ENCODE results near the gene ZNF793.

DNA sequence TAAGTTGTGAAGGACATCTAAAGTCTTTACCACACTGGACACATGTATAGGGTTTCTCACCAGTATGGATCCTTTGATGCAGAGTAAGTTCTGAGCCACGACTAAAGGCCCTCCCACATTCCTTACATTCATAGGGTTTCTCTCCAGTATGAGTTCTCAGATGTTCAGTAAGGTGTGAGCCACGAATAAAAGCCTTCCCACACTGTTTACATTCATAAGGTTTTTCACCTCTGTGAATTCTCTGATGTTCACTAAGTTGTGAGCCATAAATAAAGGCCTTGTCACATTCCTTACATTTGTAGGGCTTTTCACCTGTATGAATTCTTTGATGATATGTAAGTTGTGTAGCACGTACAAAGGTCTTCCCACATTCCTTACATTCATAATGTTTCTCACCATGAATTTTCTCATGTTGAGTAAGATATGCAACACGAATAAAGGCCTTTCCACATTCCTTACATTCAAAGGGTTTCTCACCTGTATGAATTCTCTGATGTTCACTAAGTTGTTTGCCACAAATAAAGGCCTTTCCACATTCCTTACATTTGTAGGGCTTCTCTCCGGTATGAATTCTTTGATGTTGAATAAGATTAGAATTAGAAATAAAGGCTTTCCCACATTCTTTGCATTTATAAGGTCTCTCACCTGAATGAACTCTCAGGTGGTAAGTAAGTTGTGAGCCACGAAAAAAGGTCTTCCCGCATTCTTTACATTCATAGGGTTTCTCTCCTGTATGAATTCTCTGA, 58.1 kb downstream of the ZNF793 start:
- TF ChIP-seq, protein P1, sequence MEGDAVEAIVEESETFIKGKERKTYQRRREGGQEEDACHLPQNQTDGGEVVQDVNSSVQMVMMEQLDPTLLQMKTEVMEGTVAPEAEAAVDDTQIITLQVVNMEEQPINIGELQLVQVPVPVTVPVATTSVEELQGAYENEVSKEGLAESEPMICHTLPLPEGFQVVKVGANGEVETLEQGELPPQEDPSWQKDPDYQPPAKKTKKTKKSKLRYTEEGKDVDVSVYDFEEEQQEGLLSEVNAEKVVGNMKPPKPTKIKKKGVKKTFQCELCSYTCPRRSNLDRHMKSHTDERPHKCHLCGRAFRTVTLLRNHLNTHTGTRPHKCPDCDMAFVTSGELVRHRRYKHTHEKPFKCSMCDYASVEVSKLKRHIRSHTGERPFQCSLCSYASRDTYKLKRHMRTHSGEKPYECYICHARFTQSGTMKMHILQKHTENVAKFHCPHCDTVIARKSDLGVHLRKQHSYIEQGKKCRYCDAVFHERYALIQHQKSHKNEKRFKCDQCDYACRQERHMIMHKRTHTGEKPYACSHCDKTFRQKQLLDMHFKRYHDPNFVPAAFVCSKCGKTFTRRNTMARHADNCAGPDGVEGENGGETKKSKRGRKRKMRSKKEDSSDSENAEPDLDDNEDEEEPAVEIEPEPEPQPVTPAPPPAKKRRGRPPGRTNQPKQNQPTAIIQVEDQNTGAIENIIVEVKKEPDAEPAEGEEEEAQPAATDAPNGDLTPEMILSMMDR (IDR thresholded peaks at IDR 0.05), result no peak
- no peak for TF ChIP-seq POLR2A (IDR thresholded peaks at IDR 0.05)

Data from suprapubic skin (tissue), 3 donors.